KMS-11 (cell line): ENCODE data around the gene LYZ.

Experiments used
- H2AFZ ChIP-seq: fragments of 200-600 bp; sonication (generic); 2 replicates; pipeline ENCODE4 v1.6.1; 2016; ENCODE audit warnings: antibody characterized with exemption, mixed run types, low read depth
- H3K27ac ChIP-seq: fragments of 200-600 bp; sonication (generic); 2 replicates; pipeline ENCODE4 v1.6.1; 2016; ENCODE audit warnings: mild to moderate bottlenecking, mixed run types
- H3K27me3 ChIP-seq: fragments of 200-600 bp; sonication (generic); 2 replicates; pipeline ENCODE4 v1.6.1; 2017; ENCODE audit warnings: mild to moderate bottlenecking, low read depth, mixed run types, moderate library complexity; ENCODE audit not compliant: insufficient read depth
- H3K36me3 ChIP-seq: fragments of 200-600 bp; sonication (generic); 2 replicates; pipeline ENCODE4 v1.6.1; 2017; ENCODE audit warnings: mild to moderate bottlenecking, mixed run types; ENCODE audit not compliant: insufficient read depth
- H3K4me1 ChIP-seq: fragments of 200-600 bp; sonication (generic); 2 replicates; pipeline ENCODE4 v1.6.1; 2016; ENCODE audit warnings: mild to moderate bottlenecking, low read depth, mixed run types; ENCODE audit not compliant: poor library complexity, severe bottlenecking
- H3K4me2 ChIP-seq: fragments of 200-600 bp; sonication (generic); 2 replicates; pipeline ENCODE4 v1.7.0; 2016; ENCODE audit warnings: mild to moderate bottlenecking, mixed run types
- H3K4me3 ChIP-seq: fragments of 200-600 bp; sonication (generic); IDR thresholded peaks from 2 replicates; pipeline ENCODE4 v1.6.1; 2017; ENCODE audit warnings: low read depth, low read length, mixed read lengths; ENCODE audit not compliant: insufficient read depth
- H3K79me2 ChIP-seq: fragments of 200-600 bp; sonication (generic); 2 replicates; pipeline ENCODE4 v1.6.1; 2016; ENCODE audit warnings: low read depth, mixed run types; ENCODE audit not compliant: insufficient read depth
- H3K9ac ChIP-seq: fragments of 200-600 bp; sonication (generic); 2 replicates; pipeline ENCODE4 v1.6.1; 2016; ENCODE audit warnings: mild to moderate bottlenecking, mixed run types
- H4K20me1 ChIP-seq: fragments of 200-600 bp; sonication (generic); 2 replicates; pipeline ENCODE4 v1.6.1; 2016; ENCODE audit warnings: mild to moderate bottlenecking, mixed run types; ENCODE audit not compliant: insufficient read depth
- TF ChIP-seq, protein P1 (sequence below): fragments of 200-600 bp; sonication (generic); conservative IDR thresholded peaks from 2 replicates; pipeline ENCODE4 v1.6.1; 2017; ENCODE audit warnings: low read depth, mild to moderate bottlenecking, antibody characterized with exemption, low read length, moderate library complexity, mixed read lengths

Gene LYZ

DNA sequence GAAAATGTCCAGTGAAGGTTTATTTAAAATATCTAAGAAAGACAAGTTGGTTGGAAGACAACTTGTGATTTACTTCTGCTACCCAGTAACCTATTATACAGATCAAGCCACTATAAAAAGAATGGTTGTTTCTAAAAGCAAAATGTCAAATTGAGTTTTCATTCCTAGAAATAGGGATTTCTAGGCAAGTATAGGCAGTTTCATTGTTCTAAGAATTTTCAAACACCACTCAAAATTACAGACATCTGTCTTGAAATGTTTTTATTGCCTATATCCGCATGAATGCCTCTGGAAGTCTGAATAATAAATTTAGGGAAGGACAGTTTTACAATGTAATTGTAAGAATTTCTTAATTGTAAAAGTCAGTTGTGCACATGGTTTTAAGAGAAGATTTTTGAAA, 20.0 kb downstream of the LYZ start:
- no peak overlapping the region for H3K4me2 ChIP-seq
- no peak overlapping the region for H3K4me3 ChIP-seq
- H3K36me3 ChIP-seq, result peaks cover 6% of the 10 kb centered on the region; the same call in 1 of the 2 replicates
- H3K79me2 ChIP-seq, result peaks cover 14% of the 10 kb centered on the region; the same call in 1 of the 2 replicates
- H4K20me1 ChIP-seq, result no peaks in the 10 kb centered on the region
- peaks cover 6% of the 10 kb centered on the region for H3K4me1 ChIP-seq
- no peak overlapping the region for H3K27ac ChIP-seq
- TF ChIP-seq, protein P1, sequence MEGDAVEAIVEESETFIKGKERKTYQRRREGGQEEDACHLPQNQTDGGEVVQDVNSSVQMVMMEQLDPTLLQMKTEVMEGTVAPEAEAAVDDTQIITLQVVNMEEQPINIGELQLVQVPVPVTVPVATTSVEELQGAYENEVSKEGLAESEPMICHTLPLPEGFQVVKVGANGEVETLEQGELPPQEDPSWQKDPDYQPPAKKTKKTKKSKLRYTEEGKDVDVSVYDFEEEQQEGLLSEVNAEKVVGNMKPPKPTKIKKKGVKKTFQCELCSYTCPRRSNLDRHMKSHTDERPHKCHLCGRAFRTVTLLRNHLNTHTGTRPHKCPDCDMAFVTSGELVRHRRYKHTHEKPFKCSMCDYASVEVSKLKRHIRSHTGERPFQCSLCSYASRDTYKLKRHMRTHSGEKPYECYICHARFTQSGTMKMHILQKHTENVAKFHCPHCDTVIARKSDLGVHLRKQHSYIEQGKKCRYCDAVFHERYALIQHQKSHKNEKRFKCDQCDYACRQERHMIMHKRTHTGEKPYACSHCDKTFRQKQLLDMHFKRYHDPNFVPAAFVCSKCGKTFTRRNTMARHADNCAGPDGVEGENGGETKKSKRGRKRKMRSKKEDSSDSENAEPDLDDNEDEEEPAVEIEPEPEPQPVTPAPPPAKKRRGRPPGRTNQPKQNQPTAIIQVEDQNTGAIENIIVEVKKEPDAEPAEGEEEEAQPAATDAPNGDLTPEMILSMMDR, result no peak
- no peak overlapping the region for H2AFZ ChIP-seq
- no peaks in the 10 kb centered on the region for H3K27me3 ChIP-seq
- no peak overlapping the region for H3K9ac ChIP-seq

DNA sequence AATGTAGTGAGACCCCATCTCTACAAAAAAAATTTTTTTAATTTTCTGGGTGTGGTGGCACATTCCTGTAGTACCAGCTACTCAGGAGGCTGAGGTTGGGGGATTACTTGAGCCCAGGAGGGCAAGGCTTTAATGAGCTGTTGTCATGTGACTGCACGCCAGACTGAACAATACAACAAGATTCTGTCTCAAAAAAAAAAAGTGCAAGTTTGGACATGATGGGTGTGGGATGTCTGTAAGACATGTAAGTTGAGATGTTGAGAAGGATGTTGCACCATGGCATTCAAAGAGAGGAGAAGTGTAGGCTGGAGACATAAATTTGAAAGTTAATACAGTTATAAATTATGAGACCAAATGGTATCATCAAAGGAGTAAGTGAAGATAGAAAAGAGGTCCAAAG, 34.9 kb downstream of the LYZ start:
- no peak overlapping the region for H3K4me2 ChIP-seq
- no peak overlapping the region for H3K27ac ChIP-seq
- no peak overlapping the region for H3K9ac ChIP-seq
- no peaks in the 10 kb centered on the region for H3K27me3 ChIP-seq
- no peak overlapping the region for H2AFZ ChIP-seq
- H3K4me1 ChIP-seq, result no peaks in the 10 kb centered on the region
- no peaks in the 10 kb centered on the region for H4K20me1 ChIP-seq
- no peak overlapping the region for H3K4me3 ChIP-seq
- TF ChIP-seq, protein P1, result no peak
- H3K36me3 ChIP-seq, result no peaks in the 10 kb centered on the region; the same call in 1 of the 2 replicates
- H3K79me2 ChIP-seq, result no peaks in the 10 kb centered on the region

DNA sequence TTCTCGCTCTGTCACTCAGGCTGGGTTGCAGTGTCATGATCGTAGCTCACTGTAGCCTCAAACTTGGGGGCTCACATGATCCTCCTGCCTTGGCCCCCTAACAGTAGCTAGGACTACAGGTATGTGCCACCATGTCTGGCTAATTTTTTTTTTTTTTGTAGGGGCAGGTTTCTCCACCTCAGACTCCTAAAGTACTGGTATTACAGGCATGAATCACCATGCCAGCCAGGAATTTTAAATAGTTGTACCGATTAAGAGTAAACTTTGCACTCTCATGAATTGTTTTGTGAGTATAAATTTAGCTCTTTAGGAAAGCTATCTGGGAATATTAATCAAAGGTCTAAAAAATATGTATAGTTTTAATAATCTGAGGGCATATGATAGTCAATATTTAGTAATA, 36.9 kb downstream of the LYZ start:
- Histone ChIP-seq H3K79me2 (no peaks in the 10 kb centered on the region), H3K27ac (no peak overlapping the region), H2AFZ (no peak overlapping the region), H3K4me3 (no peak overlapping the region), H4K20me1 (no peaks in the 10 kb centered on the region), H3K36me3 (no peaks in the 10 kb centered on the region), H3K4me1 (no peaks in the 10 kb centered on the region), H3K4me2 (no peak overlapping the region), H3K9ac (no peak overlapping the region), H3K27me3 (no peaks in the 10 kb centered on the region)
- TF ChIP-seq, protein P1, result no peak

DNA sequence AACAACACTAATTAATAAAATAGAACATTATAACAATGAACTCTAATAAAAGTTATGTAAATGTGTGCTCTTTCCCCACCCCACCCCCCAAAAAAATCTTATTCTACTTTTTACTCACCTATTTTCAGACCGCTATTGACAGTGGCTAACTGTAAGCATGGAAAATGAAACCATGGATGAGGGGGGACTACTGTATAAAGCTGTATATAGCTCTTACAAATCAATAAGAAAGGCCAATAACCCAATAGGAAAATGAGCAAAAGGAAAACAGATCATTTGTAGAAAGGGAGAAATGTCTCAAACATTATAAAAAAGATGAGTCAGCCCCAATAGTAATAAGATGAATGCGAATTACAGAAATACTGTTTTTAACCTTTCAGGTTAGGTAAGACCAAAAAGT, 38.7 kb downstream of the LYZ start:
- no peak overlapping the region for H3K9ac ChIP-seq
- H3K27me3 ChIP-seq, result no peaks in the 10 kb centered on the region
- H3K4me1 ChIP-seq, result no peaks in the 10 kb centered on the region
- TF ChIP-seq, protein P1, result no peak
- no peaks in the 10 kb centered on the region for H3K79me2 ChIP-seq
- H3K4me3 ChIP-seq, result no peak overlapping the region
- H3K36me3 ChIP-seq, result peaks cover 3% of the 10 kb centered on the region; the same call in 1 of the 2 replicates
- H2AFZ ChIP-seq, result no peak overlapping the region
- H3K27ac ChIP-seq, result no peak overlapping the region
- H3K4me2 ChIP-seq, result no peak overlapping the region
- H4K20me1 ChIP-seq, result no peaks in the 10 kb centered on the region

DNA sequence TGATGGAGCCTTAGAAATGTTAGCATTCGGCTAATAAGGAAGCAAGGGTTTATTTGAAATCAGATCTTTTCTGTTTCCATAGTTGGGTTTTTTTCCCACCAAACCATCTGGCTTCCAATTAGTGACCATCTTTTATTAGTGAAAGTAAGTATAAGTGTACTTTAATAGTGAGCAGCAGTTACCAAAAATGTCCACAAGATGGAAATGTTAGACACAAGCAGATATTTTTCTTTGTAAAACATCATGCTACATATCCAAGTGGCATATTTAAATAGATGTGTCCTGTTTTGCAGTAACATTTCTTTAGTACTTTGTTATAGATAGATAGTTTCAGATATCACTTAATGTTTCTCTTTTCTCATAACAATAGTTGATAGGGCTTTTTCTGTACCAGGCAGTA, 40.2 kb downstream of the LYZ start:
- Histone ChIP-seq H3K4me2 (no peak overlapping the region), H3K79me2 (no peaks in the 10 kb centered on the region), H3K27me3 (no peaks in the 10 kb centered on the region), H3K27ac (no peak overlapping the region), H2AFZ (no peak overlapping the region), H3K4me1 (no peaks in the 10 kb centered on the region), H3K9ac (no peak overlapping the region), H3K4me3 (no peak overlapping the region), H3K36me3 (peaks cover 3% of the 10 kb centered on the region; the same call in 1 of the 2 replicates), H4K20me1 (no peaks in the 10 kb centered on the region)
- TF ChIP-seq, protein P1, result peak; percentile 64
